Measurements from ENCODE around the gene COL20A1. TPM values are rescaled to one million over a fixed set of nuclear protein-coding genes. Genes with fewer than 3 reads are reported as not detected.
"Not testable (repeated sequence)": the region's sequence is repeated elsewhere in the genome, so short reads cannot be mapped to it uniquely, and the experiment has no call there.

COL20A1 gene
- total RNA-seq, 1 donor, result not detected

- peak; percentile 4 for DNase-seq (ENCODE audit: low read depth)
- TF ChIP-seq CTCF (IDR thresholded peaks at IDR 0.05; ENCODE audit: insufficient read depth, low read length), result no peak
- no peak overlapping the region for H3K4me3 ChIP-seq (ENCODE audit: low read depth, low read length)
Measured at GRCh38 chr20:63337786-63338420, 44.9 kb downstream of the COL20A1 start.

GRCh38 chr20:63339154-63340094, 46.4 kb downstream of the COL20A1 start:
- DNase-seq (ENCODE audit: low read depth), result not testable (repeated sequence)

GRCh38 chr20:63340158-63340688, 47.2 kb downstream of the COL20A1 start:
- DNase-seq (ENCODE audit: low read depth); H3K4me3 ChIP-seq (ENCODE audit: low read depth, low read length): not testable (repeated sequence)

More at GRCh38 chr20:63339154-63340094, 46.4 kb downstream of the COL20A1 start:
- H3K4me3 ChIP-seq (ENCODE audit: low read depth, low read length), result not testable (repeated sequence)

GRCh38 chr20:63342561-63343459, 49.8 kb downstream of the COL20A1 start:
- no peak for TF ChIP-seq CTCF (IDR thresholded peaks at IDR 0.05; ENCODE audit: insufficient read depth, low read length)
- DNase-seq (ENCODE audit: low read depth), result no peak

GRCh38 chr20:63343460-63344445, 50.8 kb downstream of the COL20A1 start:
- no peak overlapping the region for H3K4me3 ChIP-seq (ENCODE audit: low read depth, low read length)
- TF ChIP-seq CTCF (IDR thresholded peaks at IDR 0.05; ENCODE audit: insufficient read depth, low read length), result no peak

More at GRCh38 chr20:63342561-63343459, 49.8 kb downstream of the COL20A1 start:
- no peak overlapping the region for H3K4me3 ChIP-seq (ENCODE audit: low read depth, low read length)

GRCh38 chr20:63344616-63345327, 51.8 kb downstream of the COL20A1 start:
- no peak for TF ChIP-seq CTCF (IDR thresholded peaks at IDR 0.05; ENCODE audit: insufficient read depth, low read length)
- no peak overlapping the region for H3K4me3 ChIP-seq (ENCODE audit: low read depth, low read length)
- DNase-seq (ENCODE audit: low read depth), result peak; percentile 48

More at GRCh38 chr20:63343460-63344445, 50.8 kb downstream of the COL20A1 start:
- no peak for DNase-seq (ENCODE audit: low read depth)
